Uterus (tissue), 4 donors: Measurements from ENCODE around the gene PDLIM5. TPM values are rescaled to one million over a fixed set of nuclear protein-coding genes. Genes with fewer than 3 reads are reported as not detected.
A peak's percentile ranks its signal among the peaks of the same experiment; 100 is the strongest.

Experiments used
- DNase-seq, 2 donors: peaks; one replicate each; pipeline ENCODE4 v3.0.0-alpha.2; 2019 to 2020
- H3K27ac ChIP-seq, 2 donors: fragments of 200-600 bp; sonication (generic); 1 replicate in 1 of 2; 2 replicates in 1 of 2; pipeline ENCODE4 v1.5.1; 2016 to 2018
- H3K27me3 ChIP-seq, 2 donors: fragments of 200-600 bp; sonication (generic); one replicate each; pipeline ENCODE4 v1.5.1; 2018 to 2019; ENCODE audit warnings: control low read depth in 1 of 2
- H3K36me3 ChIP-seq, 2 donors: fragments of 200-600 bp; sonication (generic); one replicate each; pipeline ENCODE4 v1.5.1; 2019; ENCODE audit warnings: control low read depth in 1 of 2
- H3K4me1 ChIP-seq, 2 donors: fragments of 200-600 bp; sonication (generic); one replicate each; pipeline ENCODE4 v1.5.1; 2018 to 2019; ENCODE audit warnings: control low read depth in 1 of 2
- H3K4me3 ChIP-seq, 2 donors: fragments of 200-600 bp; sonication (generic); 1 replicate in 1 of 2; 2 replicates in 1 of 2; pipeline ENCODE4 v1.5.1; 2018 to 2019; ENCODE audit warnings: mild to moderate bottlenecking in 1 of 2
- H3K9me3 ChIP-seq, 2 donors: fragments of 200-600 bp; sonication (generic); one replicate each; pipeline ENCODE4 v1.5.1; 2019; ENCODE audit warnings: control low read depth in 1 of 2
- POLR2A ChIP-seq, 2 donors: fragments of 450-650 bp; IDR thresholded peaks; one replicate each; pipeline ENCODE4 v1.6.1; 2016; ENCODE audit warnings: antibody characterized with exemption in 2 of 2, mild to moderate bottlenecking in 1 of 2, moderate library complexity in 1 of 2
- intact Hi-C: fragments of 100-400 bp; cut with DNase I; formaldehyde crosslinking; loops from one replicate; pipeline ENCODE4 v1.15.1; 2023; ENCODE audit warnings: low total_unique reads
- total RNA-seq, 4 donors: library from RNA; depleted of rRNA in 3 of 4; stranded (reverse); fragments of >200 nt in 3 of 4; gene quantifications; one replicate each; pipeline versions ENCODE4 v1.1.0 to v1.2.4, GENCODE V29; 2014 to 2023
- TF ChIP-seq, protein P1 (sequence below), 4 experiments: fragments of 200-600 bp in 2 of 4; fragments of 450-650 bp in 2 of 4; sonication (generic) in 2 of 4; IDR thresholded peaks; one replicate each; pipeline ENCODE4 v1.5.1; 2016 to 2019; ENCODE audit warnings: antibody characterized with exemption in 4 of 4, mild to moderate bottlenecking in 2 of 4, moderate library complexity in 1 of 4
- donor health status: DM: yes; HTN: yes; CAD: no.

PDLIM5 gene
- total RNA-seq, 4 donors from 2014 or later: 90.8 to 571 (median 351) TPM

DNA sequence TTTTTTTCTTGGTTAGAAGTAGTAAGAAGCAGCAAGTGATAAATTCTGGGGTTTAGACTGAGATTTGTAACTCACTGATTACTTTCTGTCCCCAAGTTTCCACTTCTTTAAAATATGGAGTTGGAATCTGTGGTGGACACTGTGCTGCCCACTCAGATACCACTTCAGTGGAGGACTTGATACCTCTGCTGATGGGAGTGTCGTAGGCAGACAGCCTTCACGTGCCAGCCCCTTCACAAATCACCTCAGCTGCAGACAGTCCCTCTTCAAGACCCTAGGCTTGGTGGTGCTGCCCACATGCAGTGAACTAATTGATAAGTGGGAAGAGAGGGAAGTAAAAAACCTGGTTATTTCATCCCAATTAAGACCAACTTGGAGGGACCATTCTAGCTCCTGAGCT is 139.5 kb downstream of the PDLIM5 start:
- Histone ChIP-seq H3K27ac (peak overlapping the region; percentile 38 to 78), H3K4me3 (no peak overlapping the region), H3K9me3 (no peaks in the 10 kb centered on the region), H3K36me3 (no peaks in the 10 kb centered on the region), H3K4me1 (peaks cover 0 to 7% of the 10 kb centered on the region in 2 donors), H3K27me3 (no peaks in the 10 kb centered on the region)
- no peak for DNase-seq
- intact Hi-C loops: no loop called here
- TF ChIP-seq POLR2A (IDR thresholded peaks at IDR 0.05): no peak
- TF ChIP-seq, protein P1, sequence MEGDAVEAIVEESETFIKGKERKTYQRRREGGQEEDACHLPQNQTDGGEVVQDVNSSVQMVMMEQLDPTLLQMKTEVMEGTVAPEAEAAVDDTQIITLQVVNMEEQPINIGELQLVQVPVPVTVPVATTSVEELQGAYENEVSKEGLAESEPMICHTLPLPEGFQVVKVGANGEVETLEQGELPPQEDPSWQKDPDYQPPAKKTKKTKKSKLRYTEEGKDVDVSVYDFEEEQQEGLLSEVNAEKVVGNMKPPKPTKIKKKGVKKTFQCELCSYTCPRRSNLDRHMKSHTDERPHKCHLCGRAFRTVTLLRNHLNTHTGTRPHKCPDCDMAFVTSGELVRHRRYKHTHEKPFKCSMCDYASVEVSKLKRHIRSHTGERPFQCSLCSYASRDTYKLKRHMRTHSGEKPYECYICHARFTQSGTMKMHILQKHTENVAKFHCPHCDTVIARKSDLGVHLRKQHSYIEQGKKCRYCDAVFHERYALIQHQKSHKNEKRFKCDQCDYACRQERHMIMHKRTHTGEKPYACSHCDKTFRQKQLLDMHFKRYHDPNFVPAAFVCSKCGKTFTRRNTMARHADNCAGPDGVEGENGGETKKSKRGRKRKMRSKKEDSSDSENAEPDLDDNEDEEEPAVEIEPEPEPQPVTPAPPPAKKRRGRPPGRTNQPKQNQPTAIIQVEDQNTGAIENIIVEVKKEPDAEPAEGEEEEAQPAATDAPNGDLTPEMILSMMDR (IDR thresholded peaks at IDR 0.05): no peak

DNA sequence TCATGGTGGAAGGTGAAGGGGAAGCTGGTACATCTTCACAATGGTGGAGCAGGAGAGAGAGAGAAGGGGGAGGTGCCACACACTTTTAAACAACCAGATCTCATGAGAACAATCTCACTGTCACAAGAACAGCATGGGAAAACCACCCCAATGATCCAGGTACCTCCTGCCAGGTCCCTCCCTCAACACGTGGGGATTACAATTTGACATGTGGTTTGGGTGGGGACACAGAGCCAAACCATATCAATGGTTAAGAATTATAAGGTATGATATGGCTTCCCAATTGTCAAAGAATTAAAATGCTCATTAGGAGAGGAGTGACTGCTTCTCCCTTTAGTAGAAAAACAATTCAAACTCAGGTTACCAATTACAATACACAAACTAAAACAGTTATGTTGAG is 143.3 kb downstream of the PDLIM5 start:
- intact Hi-C loops: no loop called here
- H3K4me1 ChIP-seq: no peaks in the 10 kb centered on the region

DNA sequence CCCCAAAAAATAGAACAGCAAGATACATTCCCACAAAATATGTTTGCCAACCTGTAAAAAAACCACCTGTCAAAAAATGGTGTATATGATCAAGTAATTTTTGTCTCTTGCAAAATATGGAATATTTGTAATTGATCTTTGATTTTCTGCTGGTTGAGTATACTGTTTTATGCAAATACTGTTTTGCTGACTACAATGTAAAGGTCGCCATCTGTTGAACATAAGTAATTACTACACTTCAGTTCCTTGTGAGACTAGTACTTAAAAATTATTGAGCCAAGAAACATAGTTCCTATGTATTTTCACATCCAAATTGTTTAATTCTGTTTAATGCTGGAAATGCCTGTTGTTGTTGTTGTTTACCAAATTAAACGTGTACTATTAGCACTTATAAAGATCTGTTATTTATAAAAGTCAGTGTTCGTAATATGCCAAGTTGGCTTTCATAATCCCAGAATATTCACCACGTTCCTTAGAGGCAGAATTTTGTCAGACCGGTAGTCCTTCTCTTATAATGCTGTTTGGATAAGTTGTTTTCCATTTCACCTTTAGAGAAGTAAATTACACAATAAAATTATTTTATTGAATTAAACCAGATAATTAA is 144.2 kb downstream of the PDLIM5 start:
- Histone ChIP-seq H3K27me3 (no peaks in the 10 kb centered on the region), H3K4me1 (no peaks in the 10 kb centered on the region), H3K9me3 (no peaks in the 10 kb centered on the region), H3K4me3 (no peak overlapping the region), H3K36me3 (no peaks in the 10 kb centered on the region), H3K27ac (peak overlapping the region in 1 of 2 donors; percentile 33)
- DNase-seq: no peak
- intact Hi-C loops: no loop called here
- TF ChIP-seq, protein P1 (IDR thresholded peaks at IDR 0.05): peak; percentile 41 to 74 (median 61)
- TF ChIP-seq POLR2A (IDR thresholded peaks at IDR 0.05): no peak

More for the DNA sequence above, 143.3 kb downstream of the PDLIM5 start:
- Histone ChIP-seq H3K27ac (peak overlapping the region in 1 of 2 donors; percentile 27), H3K36me3 (no peaks in the 10 kb centered on the region), H3K9me3 (no peaks in the 10 kb centered on the region), H3K4me3 (no peak overlapping the region), H3K27me3 (no peaks in the 10 kb centered on the region)
- no peak for DNase-seq
- TF ChIP-seq, protein P1 (IDR thresholded peaks at IDR 0.05): no peak
- no peak for TF ChIP-seq POLR2A (IDR thresholded peaks at IDR 0.05)

DNA sequence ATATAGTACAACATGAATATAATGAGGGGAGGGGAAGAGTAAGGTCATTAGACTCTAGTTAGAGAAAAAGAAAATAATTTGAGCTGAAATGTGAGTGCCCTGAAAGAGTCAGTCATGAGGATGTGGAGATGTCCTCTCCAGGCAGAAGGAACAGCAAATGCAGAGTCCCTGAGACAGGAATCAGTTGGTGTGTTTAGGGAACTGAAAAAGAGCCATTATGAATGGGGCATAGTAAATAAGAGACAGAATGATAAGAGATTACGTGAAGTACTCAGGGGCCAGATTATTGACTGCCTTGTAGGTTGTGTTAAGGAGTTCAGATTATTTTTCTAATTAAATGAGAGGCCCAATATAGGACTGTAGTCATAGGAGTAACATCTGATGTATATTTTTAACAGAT is 147.0 kb downstream of the PDLIM5 start:
- H3K4me3 ChIP-seq: no peak overlapping the region
- no peaks in the 10 kb centered on the region for H3K36me3 ChIP-seq
- no peak for DNase-seq
- H3K27me3 ChIP-seq: no peaks in the 10 kb centered on the region
- H3K9me3 ChIP-seq: no peaks in the 10 kb centered on the region
- H3K27ac ChIP-seq: no peak overlapping the region
- H3K4me1 ChIP-seq: peaks cover 0 to 12% of the 10 kb centered on the region in 2 donors
- TF ChIP-seq, protein P1 (IDR thresholded peaks at IDR 0.05): no peak
- TF ChIP-seq POLR2A (IDR thresholded peaks at IDR 0.05): no peak
- intact Hi-C loops: no loop called here

DNA sequence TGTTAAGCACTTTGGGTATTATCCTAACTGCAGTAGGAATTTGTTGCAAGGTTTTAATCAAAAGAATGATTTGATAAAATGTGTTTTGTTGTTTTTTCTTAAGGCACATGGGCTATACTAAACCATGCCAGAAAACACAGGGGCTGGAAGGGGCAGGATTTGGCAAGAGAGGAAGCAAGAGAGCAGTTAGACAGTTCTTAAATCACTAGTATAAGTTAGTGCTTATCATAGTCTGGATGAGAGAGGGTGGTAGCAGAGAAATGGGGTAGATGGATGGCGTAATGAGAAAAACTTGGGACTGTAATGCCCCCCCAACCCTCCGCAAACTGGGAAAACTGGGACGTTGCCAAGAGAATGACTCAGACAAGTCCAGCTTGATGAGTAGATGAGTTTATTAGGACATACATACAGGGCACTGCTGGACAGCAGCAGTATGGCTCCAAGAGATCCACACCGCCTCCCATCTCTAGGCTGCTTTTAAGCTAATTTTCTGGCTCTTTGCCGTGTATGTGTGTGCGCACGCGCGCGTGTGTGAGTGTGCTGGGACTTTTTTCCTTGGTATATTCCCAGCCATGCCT is 151.5 kb downstream of the PDLIM5 start:
- Histone ChIP-seq H3K27ac (peak overlapping the region; percentile 17 to 39), H3K27me3 (no peaks in the 10 kb centered on the region), H3K4me3 (no peak overlapping the region), H3K4me1 (peaks cover 9 to 12% of the 10 kb centered on the region in 2 donors), H3K9me3 (no peaks in the 10 kb centered on the region), H3K36me3 (no peaks in the 10 kb centered on the region)
- intact Hi-C loops: no loop called here
- peak; percentile 45 to 63 for DNase-seq
- TF ChIP-seq, protein P1 (IDR thresholded peaks at IDR 0.05): no peak
- TF ChIP-seq POLR2A (IDR thresholded peaks at IDR 0.05): no peak
